ENCODE data around the gene GPR146. TPM values are rescaled to one million over a fixed set of nuclear protein-coding genes. Genes with fewer than 3 reads are reported as not detected.
A peak's percentile ranks its signal among the peaks of the same experiment; 100 is the strongest.

The GPR146 gene
- total and polyA plus RNA-seq, 2 of the 13 experiments (the other 11 are each of a cell fraction or from before 2014, with no cell fraction given), result 2.0 to 15.9 TPM

DNA sequence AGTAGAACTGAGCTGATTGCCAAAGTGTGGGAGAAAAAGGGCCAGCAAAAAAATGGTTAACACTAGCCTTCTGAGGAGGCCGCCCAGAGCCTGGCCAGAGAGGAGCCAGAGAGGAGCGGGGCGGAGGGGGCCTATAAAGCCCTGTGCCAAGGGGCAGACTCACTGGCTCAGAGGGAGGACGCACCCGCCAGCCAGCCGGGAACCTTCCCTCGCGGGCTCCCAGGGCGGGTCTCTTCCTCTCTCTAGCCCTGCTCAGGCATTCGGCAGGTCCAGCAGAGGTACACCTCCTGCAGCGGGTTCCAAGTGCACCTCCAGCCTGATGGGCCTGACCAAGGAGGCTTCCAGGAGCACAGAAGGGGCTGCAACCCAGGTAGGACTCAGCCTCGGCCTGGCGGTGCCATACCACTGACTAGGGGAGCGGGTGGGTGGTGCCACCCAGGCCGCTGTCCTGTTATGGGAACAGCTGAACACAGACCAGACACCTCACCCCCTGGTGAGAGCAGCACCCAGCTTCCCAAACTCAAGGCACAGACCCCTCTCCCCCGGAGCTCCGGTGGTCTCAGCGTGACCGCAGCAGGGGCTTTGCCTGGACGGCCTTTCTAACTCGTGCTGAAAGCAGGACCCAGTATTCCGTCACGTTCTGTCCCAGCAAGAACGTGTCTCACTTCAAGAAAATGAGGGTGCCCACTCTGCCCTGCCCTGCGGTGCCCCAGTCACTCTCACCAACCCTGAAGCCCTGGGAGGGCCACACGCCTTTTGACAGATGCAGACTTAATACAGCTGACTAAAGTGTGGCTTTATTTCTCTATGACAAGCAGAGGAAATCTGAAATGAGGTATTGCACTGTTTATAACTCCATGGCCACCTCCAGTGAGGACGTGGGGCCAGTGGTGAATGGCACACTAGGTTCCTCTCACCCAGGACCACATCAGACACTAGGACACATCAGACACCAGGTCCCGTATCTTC, 43.9 kb downstream of the GPR146 start, which contains the start of gene GPER1 (continued):
- TF ChIP-seq ARHGAP35 (CRISPR knock-in tag; IDR thresholded peaks at IDR 0.05; ENCODE audit: borderline replicate concordance), result peak; percentile 60; the same call in 1 of the 2 replicates
- TF ChIP-seq HMG20B (CRISPR knock-in tag; conservative IDR thresholded peaks at IDR 0.05), result no peak
- peak; percentile 43; the same call in 1 of the 2 replicates for TF ChIP-seq HOXA5 (CRISPR knock-in tag; IDR thresholded peaks at IDR 0.05)
- no peak for TF ChIP-seq MTA3 (CRISPR knock-in tag; IDR thresholded peaks at IDR 0.05)
- TF ChIP-seq DRAP1 (CRISPR knock-in tag; IDR thresholded peaks at IDR 0.05), result peak; percentile 90
- TF ChIP-seq, protein P1, sequence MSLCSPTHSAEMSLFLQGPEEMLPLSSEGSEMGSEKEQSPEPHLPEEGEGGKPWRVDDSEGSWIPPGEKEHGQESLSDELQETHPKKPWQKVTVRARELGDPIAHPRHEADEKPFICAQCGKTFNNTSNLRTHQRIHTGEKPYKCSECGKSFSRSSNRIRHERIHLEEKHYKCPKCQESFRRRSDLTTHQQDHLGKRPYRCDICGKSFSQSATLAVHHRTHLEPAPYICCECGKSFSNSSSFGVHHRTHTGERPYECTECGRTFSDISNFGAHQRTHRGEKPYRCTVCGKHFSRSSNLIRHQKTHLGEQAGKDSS (CRISPR knock-in tag; IDR thresholded peaks at IDR 0.05; ENCODE audit: borderline replicate concordance, low read depth), result 0 out of 2 replicates have a peak, but pooled peaks have one; percentile 32
- TF ChIP-seq SAP130 (CRISPR knock-in tag; IDR thresholded peaks at IDR 0.05; ENCODE audit: low read depth), result peak; percentile 25; the same call in 1 of the 2 replicates
- no peak for TF ChIP-seq GLMP (CRISPR knock-in tag; IDR thresholded peaks at IDR 0.05; ENCODE audit: borderline replicate concordance)
- no peak for TF ChIP-seq PHF20 (CRISPR knock-in tag; IDR thresholded peaks at IDR 0.05)
- TF ChIP-seq AGO1 (IDR thresholded peaks at IDR 0.05; ENCODE audit: low read depth, low read length, poor library complexity, severe bottlenecking), result no peak
- no peak for TF ChIP-seq ZEB1 (IDR thresholded peaks at IDR 0.05; ENCODE audit: insufficient replicate concordance, low read depth)
- TF ChIP-seq ARID5B (CRISPR knock-in tag; IDR thresholded peaks at IDR 0.05), result peak; percentile 7; the same call in 1 of the 2 replicates
- no peak for TF ChIP-seq ZNF572 (CRISPR knock-in tag; IDR thresholded peaks at IDR 0.05)
- no peak for TF ChIP-seq PAWR (CRISPR knock-in tag; IDR thresholded peaks at IDR 0.05; ENCODE audit: borderline replicate concordance)
- peak; percentile 50; the same call in 1 of the 2 replicates for TF ChIP-seq ZNF33B (CRISPR knock-in tag; IDR thresholded peaks at IDR 0.05)
- peak; percentile 56; the same call in 1 of the 2 replicates for TF ChIP-seq ZFY (CRISPR knock-in tag; IDR thresholded peaks at IDR 0.05)
- TF ChIP-seq ZNF451 (CRISPR knock-in tag; IDR thresholded peaks at IDR 0.05), result no peak
- TF ChIP-seq SKI (IDR thresholded peaks at IDR 0.05; ENCODE audit: partially characterized antibody), result no peak

All from HepG2 (cell line).